ELR (cell line): ENCODE data around the gene ZBTB17.
"Not testable (repeated sequence)": the region's sequence is repeated elsewhere in the genome, so short reads cannot be mapped to it uniquely, and the experiment has no call there.

Source experiments
- DNase-seq: peaks from one replicate; pipeline ENCODE4 v3.0.0-alpha.2; 2015; ENCODE audit warnings: low read depth

The ZBTB17 gene

GRCh38 chr1:15975805-15976680, at the start of gene ZBTB17:
ZBTB17 (minus strand) TSS chr1:15976101; CDS start chr1:15948495, 27,606 bp downstream.
- DNase-seq: peak; percentile 94

GRCh38 chr1:16023050-16023653, 47.3 kb upstream of the ZBTB17 start:
- DNase-seq: no peak

GRCh38 chr1:16022393-16022792, 46.5 kb upstream of the ZBTB17 start:
- DNase-seq: no peak

GRCh38 chr1:16021681-16022080, 45.8 kb upstream of the ZBTB17 start, which contains the start of gene CLCNKA:
CLCNKA (plus strand) TSS chr1:16022036; CDS start chr1:16022620, 584 bp downstream.
- no peak for DNase-seq

- not testable (repeated sequence) for DNase-seq
Observed at GRCh38 chr1:16020878-16021277, 45.0 kb upstream of the ZBTB17 start.

GRCh38 chr1:16020325-16020724, 44.4 kb upstream of the ZBTB17 start:
- no peak for DNase-seq

- peak; percentile 41 for DNase-seq
Observed at GRCh38 chr1:16019644-16020277, 43.9 kb upstream of the ZBTB17 start.

- no peak for DNase-seq
Observed at GRCh38 chr1:16018749-16019643, 43.1 kb upstream of the ZBTB17 start.

- no peak for DNase-seq
Observed at GRCh38 chr1:16018308-16018707, 42.4 kb upstream of the ZBTB17 start.

- DNase-seq: no peak
Observed at GRCh38 chr1:16017461-16018303, 41.8 kb upstream of the ZBTB17 start, which contains the start of gene HSPB7. HSPB7 (minus strand) TSS chr1:16018043; CDS start chr1:16017963, 80 bp downstream.

- DNase-seq: no peak
Observed at GRCh38 chr1:16017076-16017460, 41.2 kb upstream of the ZBTB17 start.

GRCh38 chr1:16015960-16016901, 40.3 kb upstream of the ZBTB17 start:
- no peak for DNase-seq

- DNase-seq: no peak
Observed at GRCh38 chr1:16015491-16015890, 39.6 kb upstream of the ZBTB17 start.

GRCh38 chr1:16014509-16015482, 38.9 kb upstream of the ZBTB17 start:
- DNase-seq: no peak

- DNase-seq: no peak
Observed at GRCh38 chr1:16013908-16014258, 38.0 kb upstream of the ZBTB17 start.

- peak; percentile 62 for DNase-seq
Observed at GRCh38 chr1:16013220-16013907, 37.5 kb upstream of the ZBTB17 start.

GRCh38 chr1:16012590-16013219, 36.8 kb upstream of the ZBTB17 start:
- peak; percentile 30 for DNase-seq
